ENCODE results near the gene HSCB. TPM values are rescaled to one million over a fixed set of nuclear protein-coding genes. Genes with fewer than 3 reads are reported as not detected.

HSCB gene
- total and polyA plus RNA-seq, 2 donors (not counting 1 experiment from before 2014, with no cell fraction given) = 17.7 to 26.6 TPM

DNA sequence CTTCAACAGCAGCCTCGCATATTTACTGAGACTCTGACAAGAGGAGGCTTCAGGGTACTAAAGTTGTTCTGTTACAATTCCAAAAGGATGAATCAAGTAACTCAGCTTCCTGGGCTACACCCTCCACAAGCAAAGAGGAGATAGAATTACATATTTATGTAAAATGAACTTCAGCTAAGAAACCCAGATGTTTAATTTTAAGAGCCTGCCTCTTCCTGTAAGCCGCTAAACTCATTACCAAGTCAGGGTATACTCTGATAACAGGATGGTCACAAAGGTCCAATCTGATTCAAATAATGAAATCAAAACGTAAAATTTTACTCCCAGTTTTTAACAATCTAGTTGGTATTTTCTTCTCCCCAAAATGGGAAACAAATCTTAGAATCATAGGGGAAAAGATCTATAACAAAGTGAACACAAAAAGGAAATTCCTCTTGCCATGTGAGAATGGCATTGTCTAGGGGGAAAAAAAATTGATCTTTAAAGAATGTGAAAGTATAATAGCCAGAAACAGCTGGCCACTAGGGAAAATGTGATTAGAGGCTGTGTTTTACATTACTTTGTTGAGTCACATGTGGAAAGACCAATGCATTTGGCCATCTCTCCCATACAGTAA is 31.2 kb upstream of the HSCB start:
- peak overlapping the region in 2 of 4 experiments; percentile 5 to 13 for H3K4me3 ChIP-seq (replicated peaks in 1 of 4; ENCODE audit: control extremely low read depth in 1 of 4, insufficient read depth in 1 of 4, low read depth in 3 of 4, low read length in 4 of 4)
- peak; percentile 87 to 93 for DNase-seq (ENCODE audit: low read depth in 2 of 2)
- peak overlapping the region; percentile 68 for H3K4me2 ChIP-seq (ENCODE audit: extremely low read depth, insufficient read depth, low read length)
- no peaks in the 10 kb centered on the region for H3K79me2 ChIP-seq (ENCODE audit: control insufficient read depth, insufficient read depth, low read length)
- TF ChIP-seq, protein P1, sequence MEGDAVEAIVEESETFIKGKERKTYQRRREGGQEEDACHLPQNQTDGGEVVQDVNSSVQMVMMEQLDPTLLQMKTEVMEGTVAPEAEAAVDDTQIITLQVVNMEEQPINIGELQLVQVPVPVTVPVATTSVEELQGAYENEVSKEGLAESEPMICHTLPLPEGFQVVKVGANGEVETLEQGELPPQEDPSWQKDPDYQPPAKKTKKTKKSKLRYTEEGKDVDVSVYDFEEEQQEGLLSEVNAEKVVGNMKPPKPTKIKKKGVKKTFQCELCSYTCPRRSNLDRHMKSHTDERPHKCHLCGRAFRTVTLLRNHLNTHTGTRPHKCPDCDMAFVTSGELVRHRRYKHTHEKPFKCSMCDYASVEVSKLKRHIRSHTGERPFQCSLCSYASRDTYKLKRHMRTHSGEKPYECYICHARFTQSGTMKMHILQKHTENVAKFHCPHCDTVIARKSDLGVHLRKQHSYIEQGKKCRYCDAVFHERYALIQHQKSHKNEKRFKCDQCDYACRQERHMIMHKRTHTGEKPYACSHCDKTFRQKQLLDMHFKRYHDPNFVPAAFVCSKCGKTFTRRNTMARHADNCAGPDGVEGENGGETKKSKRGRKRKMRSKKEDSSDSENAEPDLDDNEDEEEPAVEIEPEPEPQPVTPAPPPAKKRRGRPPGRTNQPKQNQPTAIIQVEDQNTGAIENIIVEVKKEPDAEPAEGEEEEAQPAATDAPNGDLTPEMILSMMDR (conservative IDR thresholded peaks at IDR 0.05 in 1 of 2, IDR thresholded peaks at IDR 0.05 in 1 of 2; ENCODE audit: low read depth in 1 of 2, low read length in 2 of 2) = no peak
- no peak for TF ChIP-seq EZH2 (IDR thresholded peaks at IDR 0.05; ENCODE audit: low read length, missing control alignments)
- H3K4me1 ChIP-seq (ENCODE audit: control insufficient read depth, extremely low read depth, insufficient read depth, low read length) = peaks cover 14% of the 10 kb centered on the region
- H2AFZ ChIP-seq (ENCODE audit: low read length) = no peak overlapping the region
- H3K36me3 ChIP-seq (ENCODE audit: control insufficient read depth, insufficient read depth, low read length) = no peaks in the 10 kb centered on the region
- no peak overlapping the region for H3K9ac ChIP-seq (ENCODE audit: insufficient read depth, low read length)
- peak overlapping the region; percentile 80 for H3K27ac ChIP-seq (ENCODE audit: insufficient read depth, low read length)
- H3K27me3 ChIP-seq (ENCODE audit: control insufficient read depth, insufficient read depth, low read length) = no peaks in the 10 kb centered on the region
- no peaks in the 10 kb centered on the region for H4K20me1 ChIP-seq (ENCODE audit: control insufficient read depth, extremely low read depth, insufficient read depth, low read length)
- no peaks in the 10 kb centered on the region for H3K9me3 ChIP-seq (ENCODE audit: control insufficient read depth, insufficient read depth, low read depth, low read length)

DNA sequence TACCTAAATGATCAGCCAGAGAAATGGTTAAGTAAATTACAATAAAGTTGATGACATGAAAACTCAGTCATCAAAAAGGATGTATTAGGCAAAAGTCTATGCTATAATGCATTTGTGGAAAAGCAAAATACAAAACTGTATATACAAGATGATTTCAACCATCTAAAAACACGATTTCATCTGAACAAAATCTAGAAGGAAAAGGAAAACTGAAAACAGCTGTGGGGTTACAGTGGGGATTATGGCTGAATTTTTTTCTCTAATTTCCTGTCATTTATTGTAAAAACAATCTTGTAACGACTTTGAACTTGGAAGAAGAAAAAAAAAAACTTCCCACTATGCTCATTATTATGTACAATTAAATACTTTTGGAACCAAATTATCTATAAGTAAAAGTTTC is 30.5 kb upstream of the HSCB start:
- H4K20me1 ChIP-seq (ENCODE audit: control insufficient read depth, extremely low read depth, insufficient read depth, low read length) = no peaks in the 10 kb centered on the region
- H3K4me2 ChIP-seq (ENCODE audit: extremely low read depth, insufficient read depth, low read length) = peak overlapping the region; percentile 59
- no peak for DNase-seq (ENCODE audit: low read depth in 2 of 2)
- H3K36me3 ChIP-seq (ENCODE audit: control insufficient read depth, insufficient read depth, low read length) = no peaks in the 10 kb centered on the region
- no peaks in the 10 kb centered on the region for H3K27me3 ChIP-seq (ENCODE audit: control insufficient read depth, insufficient read depth, low read length)
- no peaks in the 10 kb centered on the region for H3K79me2 ChIP-seq (ENCODE audit: control insufficient read depth, insufficient read depth, low read length)
- no peak for TF ChIP-seq EZH2 (IDR thresholded peaks at IDR 0.05; ENCODE audit: low read length, missing control alignments)
- TF ChIP-seq, protein P1 (conservative IDR thresholded peaks at IDR 0.05 in 1 of 2, IDR thresholded peaks at IDR 0.05 in 1 of 2; ENCODE audit: low read depth in 1 of 2, low read length in 2 of 2) = no peak
- no peak overlapping the region for H3K9ac ChIP-seq (ENCODE audit: insufficient read depth, low read length)
- peaks cover 14% of the 10 kb centered on the region for H3K4me1 ChIP-seq (ENCODE audit: control insufficient read depth, extremely low read depth, insufficient read depth, low read length)
- peak overlapping the region in 1 of 4 experiments; percentile 5 for H3K4me3 ChIP-seq (replicated peaks in 1 of 4; ENCODE audit: control extremely low read depth in 1 of 4, insufficient read depth in 1 of 4, low read depth in 3 of 4, low read length in 4 of 4)
- no peak overlapping the region for H2AFZ ChIP-seq (ENCODE audit: low read length)
- peak overlapping the region; percentile 80 for H3K27ac ChIP-seq (ENCODE audit: insufficient read depth, low read length)
- H3K9me3 ChIP-seq (ENCODE audit: control insufficient read depth, insufficient read depth, low read depth, low read length) = no peaks in the 10 kb centered on the region

DNA sequence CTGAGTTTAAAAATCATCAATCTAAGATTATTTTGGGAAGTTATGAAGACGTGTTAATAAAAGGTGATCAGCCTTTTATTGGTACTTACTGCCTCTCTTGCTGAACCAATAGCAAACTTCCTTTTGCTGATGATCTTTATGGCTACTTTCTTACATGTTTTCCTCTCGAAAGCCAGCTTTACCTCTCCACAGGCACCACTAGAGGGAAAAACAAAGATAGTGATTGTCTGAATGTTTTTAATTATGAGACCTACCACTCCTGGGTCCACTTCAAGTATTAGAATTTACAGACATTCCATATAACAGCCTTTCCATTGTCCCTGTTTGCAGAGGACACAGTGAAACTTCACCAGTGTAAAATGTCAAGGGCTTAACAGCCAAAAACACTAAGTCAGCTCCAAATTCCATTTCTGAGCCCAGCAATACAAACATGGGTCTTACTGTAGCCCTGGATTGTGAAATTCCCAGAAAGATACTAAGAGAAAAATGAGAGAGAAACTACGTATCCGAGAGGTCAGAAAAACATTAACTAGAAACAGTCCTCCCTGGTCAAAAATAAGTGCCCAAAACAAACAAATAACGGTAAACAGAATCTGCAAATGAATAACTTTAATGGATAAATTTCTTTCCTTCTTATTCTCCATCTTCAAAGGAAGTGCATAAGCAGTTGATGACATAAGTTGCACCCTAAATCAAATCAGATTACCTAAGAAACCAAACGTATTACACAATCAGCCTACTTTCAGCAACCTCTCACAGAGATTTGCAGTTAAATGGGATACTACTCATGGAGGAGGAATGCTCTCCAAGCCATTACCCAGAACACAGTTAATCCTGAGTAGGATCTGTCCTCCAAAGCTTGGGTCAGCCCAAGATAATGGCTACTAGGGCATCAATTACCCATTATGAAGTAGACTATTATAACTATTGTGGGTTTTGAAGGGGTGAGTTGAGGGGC is 29.7 kb upstream of the HSCB start:
- no peak overlapping the region for H3K9ac ChIP-seq (ENCODE audit: insufficient read depth, low read length)
- no peaks in the 10 kb centered on the region for H3K27me3 ChIP-seq (ENCODE audit: control insufficient read depth, insufficient read depth, low read length)
- TF ChIP-seq EZH2 (IDR thresholded peaks at IDR 0.05; ENCODE audit: low read length, missing control alignments) = no peak
- TF ChIP-seq, protein P1 (conservative IDR thresholded peaks at IDR 0.05 in 1 of 2, IDR thresholded peaks at IDR 0.05 in 1 of 2; ENCODE audit: low read depth in 1 of 2, low read length in 2 of 2) = peak; percentile 9 to 29
- H3K79me2 ChIP-seq (ENCODE audit: control insufficient read depth, insufficient read depth, low read length) = no peaks in the 10 kb centered on the region
- H3K4me2 ChIP-seq (ENCODE audit: extremely low read depth, insufficient read depth, low read length) = peak overlapping the region; percentile 59
- H3K36me3 ChIP-seq (ENCODE audit: control insufficient read depth, insufficient read depth, low read length) = no peaks in the 10 kb centered on the region
- peaks cover 14% of the 10 kb centered on the region for H3K4me1 ChIP-seq (ENCODE audit: control insufficient read depth, extremely low read depth, insufficient read depth, low read length)
- no peak overlapping the region for H2AFZ ChIP-seq (ENCODE audit: low read length)
- H3K4me3 ChIP-seq (replicated peaks in 1 of 4; ENCODE audit: control extremely low read depth in 1 of 4, insufficient read depth in 1 of 4, low read depth in 3 of 4, low read length in 4 of 4) = peak overlapping the region in 2 of 4 experiments; percentile 20 to 31
- DNase-seq (ENCODE audit: low read depth in 2 of 2) = peak; percentile 96 to 98
- no peaks in the 10 kb centered on the region for H4K20me1 ChIP-seq (ENCODE audit: control insufficient read depth, extremely low read depth, insufficient read depth, low read length)
- peak overlapping the region; percentile 80 for H3K27ac ChIP-seq (ENCODE audit: insufficient read depth, low read length)
- H3K9me3 ChIP-seq (ENCODE audit: control insufficient read depth, insufficient read depth, low read depth, low read length) = no peaks in the 10 kb centered on the region

All from fibroblast of lung (primary cell).